GM18861 (cell line): Measurements from ENCODE around the gene SCGB1D2.
"Not testable (repeated sequence)": the region's sequence is repeated elsewhere in the genome, so short reads cannot be mapped to it uniquely, and the experiment has no call there.

Source experiments
- ATAC-seq: cut with Tn5 transposase; IDR thresholded peaks from one replicate; pipeline ENCODE4 v1.9.1; 2021; ENCODE audit not compliant: unreplicated experiment

Gene SCGB1D2, protein sequence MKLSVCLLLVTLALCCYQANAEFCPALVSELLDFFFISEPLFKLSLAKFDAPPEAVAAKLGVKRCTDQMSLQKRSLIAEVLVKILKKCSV

DNA sequence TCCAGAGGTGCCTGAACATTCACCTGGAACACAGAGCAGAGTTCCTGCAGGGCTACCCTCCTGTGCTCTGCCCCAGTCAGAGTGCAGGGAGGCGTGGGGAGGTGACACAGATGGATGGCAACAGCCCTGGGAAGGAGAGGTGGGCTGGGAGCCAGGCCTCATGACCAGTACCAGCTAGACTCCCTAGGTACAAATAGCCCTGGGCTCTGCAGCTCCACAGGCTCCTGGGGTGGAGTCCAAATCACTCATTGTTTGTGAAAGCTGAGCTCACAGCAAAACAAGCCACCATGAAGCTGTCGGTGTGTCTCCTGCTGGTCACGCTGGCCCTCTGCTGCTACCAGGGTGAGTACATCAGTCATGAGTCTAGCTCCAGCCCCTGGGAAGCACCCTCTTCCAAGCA, at the start of gene SCGB1D2:
Gene SCGB1D2 (plus strand): TSS at position 219 of the 400 bp plus-strand sequence. CDS start 69 bp downstream, at position 288.
- ATAC-seq = no peak

DNA sequence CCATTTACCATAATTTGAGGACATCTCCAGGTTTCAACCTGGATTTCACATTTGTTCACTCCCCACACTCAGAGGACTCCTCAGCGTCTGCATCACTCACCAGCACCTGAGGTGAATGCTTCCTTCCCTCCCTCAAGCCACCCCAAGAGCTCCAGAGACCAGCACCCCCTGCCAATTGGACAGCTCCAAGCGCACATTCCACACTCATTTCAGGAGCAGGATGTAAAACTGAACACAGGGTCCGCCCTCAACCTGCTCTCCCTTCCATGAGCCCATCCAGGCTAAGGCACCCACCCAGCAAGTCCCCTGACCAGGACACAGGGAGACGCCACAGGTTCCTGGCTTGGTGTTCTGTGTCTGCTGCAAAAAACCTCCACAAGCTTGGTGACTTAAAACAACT, 48.1 kb upstream of the SCGB1D2 start:
- no peak for ATAC-seq

DNA sequence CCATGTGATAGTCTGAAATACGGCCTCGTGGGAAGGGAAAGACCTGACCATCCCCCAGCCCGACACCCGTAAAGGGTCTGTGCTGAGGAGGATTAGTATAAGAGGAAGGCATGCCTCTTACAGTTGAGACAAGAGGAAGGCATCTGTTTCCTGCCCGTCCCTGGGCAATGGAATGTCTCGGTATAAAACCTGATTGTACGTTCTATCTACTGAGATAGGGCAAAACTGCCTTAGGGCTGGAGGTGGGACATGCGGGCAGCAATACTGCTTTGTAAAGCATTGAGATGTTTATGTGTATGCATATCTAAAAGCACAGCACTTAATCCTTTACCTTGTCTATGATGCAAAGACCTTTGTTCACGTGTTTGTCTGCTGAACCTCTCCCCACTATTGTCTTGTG, 47.0 kb upstream of the SCGB1D2 start:
- not testable (repeated sequence) for ATAC-seq

DNA sequence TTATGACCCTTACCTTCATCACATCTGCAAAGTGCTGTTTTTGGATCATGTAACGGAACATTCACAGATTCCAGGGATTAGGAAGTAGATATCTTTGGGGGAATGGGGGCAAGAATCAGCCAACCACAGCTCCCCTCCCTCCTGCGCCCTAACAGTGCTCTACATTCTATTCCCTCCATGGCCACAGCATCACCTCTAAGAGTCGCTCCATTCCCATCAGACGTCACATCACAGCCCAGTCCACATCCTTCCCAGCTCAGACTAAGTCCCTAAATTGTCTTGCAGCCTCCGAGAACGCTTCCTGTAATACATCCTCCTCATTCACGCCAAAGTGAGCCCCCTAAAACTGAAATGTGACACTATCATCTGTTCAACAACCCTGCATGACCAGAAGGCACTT, 46.1 kb upstream of the SCGB1D2 start:
- no peak for ATAC-seq

DNA sequence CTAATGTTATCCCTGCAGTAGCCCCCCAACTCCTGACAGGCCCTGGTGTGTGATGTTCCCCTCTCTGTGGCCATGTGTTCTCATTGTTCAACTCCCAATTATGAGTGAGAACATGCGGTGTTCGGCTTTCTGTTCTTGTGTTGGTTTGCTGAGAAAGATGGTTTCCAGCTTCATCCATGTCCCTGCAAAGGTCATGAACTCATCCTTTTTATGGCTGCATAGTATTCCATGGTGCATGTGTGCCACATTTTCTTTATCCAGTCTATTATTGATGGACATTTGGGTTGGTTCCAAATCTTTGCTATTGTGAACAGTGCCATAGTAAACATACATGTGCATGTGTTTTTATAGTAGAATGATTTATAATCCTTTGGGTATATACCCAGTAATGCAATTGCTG, 44.6 kb upstream of the SCGB1D2 start:
- ATAC-seq = not testable (repeated sequence)

DNA sequence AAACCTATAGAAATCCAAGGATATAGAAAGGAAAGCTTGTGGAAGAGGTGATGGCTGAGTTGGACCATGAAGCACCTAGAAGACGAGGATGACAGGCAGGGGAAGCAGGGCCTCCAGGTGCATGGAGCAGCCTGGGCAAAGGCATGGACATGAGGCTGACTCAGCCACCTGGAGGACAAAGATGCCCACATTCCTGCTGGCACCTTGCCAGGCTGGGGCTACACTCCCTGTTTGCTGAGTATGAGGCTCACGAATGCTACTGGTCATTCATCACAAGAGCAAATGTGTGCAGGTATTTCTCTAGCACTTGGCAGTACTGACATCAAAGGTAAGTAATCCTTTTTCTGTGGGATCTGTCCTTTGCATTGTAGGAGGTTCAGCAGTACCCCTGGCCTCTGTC, 40.7 kb upstream of the SCGB1D2 start:
- no peak for ATAC-seq

DNA sequence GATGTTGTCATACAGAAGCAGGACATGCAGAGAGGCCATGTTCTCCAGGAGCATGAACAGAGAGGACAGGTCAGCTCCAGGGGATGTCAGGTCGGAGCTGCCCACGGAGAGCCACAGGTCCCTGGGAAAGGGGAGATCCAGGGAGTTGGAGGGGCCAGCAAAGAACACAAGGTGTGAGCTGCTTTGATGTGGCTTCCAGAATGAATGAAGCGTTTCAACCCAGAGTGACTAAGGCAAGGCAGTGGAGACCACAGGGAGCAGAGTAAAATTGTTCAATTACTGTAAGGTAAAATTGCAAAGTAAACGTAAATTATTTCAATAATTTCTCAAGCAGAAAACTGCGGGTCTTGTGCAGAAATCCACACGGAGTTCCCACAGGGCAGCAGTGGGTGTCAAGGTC, 39.1 kb upstream of the SCGB1D2 start:
- no peak for ATAC-seq

DNA sequence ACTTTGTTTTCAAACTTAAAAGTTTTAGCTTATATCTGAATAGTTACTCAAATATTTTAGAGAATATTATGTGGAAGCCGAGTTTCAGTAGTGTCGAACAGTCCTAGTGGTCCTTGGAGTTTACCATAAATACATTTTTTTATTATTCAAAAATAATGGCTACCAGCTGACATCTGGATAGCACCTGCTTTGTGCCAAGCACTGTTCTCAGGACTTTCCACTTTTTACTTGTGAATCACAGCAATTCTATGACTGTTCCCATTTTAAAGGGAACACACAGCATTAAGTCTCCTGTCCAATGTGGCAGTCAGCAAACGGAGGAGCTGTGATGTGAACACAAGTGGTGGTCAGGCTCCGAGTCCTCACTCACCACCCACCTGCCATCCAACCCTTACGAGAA, 37.6 kb upstream of the SCGB1D2 start:
- ATAC-seq = no peak

DNA sequence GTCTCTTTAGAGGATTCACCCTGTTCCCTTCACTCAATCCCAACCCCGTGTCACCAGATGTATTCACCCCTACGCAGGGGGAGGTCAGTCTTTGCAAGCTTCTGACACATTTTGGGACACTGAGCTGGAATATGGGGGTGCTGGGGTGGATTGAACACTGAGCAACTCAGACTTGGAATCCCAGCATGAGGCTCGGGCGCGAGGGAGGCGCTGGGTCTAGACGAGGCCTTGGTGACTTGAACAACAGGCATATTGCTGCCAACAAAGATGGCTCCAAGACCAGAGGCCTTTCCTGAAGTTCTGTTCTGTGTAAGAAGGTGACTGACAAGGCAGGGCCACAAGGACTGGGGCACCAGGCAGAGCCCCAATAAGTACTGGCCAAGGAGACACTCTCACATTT, 36.6 kb upstream of the SCGB1D2 start:
- no peak for ATAC-seq

DNA sequence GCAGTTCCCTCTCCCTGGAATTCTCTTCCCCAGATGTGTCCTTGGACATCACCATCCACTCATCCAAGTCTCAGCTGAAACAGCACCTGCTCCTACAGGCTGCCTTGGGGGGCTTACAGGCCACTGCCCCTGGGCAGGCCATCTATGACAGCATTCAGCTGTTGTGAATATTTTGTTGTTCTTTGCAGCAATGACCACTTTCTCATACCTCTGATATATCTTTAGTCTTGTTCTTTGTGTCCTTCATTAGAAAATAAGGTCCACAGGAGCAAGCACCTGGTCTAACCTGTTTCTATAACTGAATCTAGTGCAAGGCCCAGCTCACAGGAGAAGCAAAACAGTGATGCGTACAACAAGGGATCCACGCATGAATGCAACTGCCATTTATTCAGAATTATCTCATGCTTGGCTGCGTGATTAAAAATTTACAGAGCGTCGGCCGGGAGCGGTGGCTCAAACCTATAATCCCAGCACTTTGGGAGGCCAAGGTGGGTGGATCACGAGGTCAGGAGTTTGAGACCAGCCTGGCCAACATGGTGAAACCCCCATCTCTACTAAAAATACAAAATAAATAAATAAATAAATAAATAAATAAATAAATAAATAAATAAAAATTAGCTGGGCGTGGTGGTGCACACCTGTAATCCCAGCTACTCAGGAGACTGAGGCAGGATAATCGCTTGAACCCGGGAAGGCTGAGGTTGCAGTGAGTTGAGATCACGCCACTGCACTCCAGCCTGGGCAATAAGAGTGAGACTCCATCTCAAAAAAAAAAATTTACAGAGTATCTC, 35.6 kb upstream of the SCGB1D2 start:
- ATAC-seq = not testable (repeated sequence)

DNA sequence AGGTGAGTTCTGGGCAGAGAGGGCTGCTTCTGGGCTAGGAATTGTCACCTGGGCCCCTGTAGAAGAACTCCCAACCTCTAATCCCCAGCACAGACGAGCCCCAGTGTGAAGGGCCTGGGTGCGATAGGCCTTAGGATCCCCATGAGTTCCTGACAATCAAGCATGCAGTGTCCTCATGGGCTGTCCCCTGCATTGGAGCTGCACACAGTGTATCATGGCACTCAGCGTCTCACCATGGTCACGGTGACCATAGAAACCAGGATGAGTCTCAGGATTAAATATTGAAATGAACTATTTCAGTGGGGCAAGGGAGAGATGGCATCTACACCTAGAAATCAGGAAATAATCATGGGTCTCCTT, 33.3 kb upstream of the SCGB1D2 start:
- no peak for ATAC-seq

DNA sequence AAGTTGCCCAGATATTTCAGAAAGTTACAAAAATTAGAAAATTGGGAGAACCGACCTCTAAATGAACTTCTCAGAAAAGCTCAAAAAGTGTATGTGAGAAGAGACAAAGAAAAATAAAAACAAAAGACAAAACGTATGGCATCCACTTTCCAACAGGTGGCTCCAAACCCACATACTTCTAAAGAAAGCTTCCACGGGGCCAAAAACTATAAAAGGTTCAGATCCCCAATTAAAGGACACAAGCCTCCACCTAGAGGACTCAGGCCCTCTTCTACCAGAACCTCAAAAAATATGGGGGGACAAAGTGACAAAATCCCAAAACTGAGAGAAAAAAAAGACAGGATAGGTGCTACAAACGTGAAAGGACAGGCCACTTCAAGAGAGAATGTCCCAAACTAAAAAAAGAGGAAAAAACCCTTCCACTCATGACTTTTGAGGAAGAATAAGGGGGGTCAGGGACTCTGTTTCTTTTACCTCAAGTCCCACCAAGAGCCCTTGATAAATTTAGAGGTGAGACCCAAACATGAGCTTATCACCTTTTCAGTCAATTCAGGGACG, 24.8 kb upstream of the SCGB1D2 start:
- ATAC-seq = no peak

DNA sequence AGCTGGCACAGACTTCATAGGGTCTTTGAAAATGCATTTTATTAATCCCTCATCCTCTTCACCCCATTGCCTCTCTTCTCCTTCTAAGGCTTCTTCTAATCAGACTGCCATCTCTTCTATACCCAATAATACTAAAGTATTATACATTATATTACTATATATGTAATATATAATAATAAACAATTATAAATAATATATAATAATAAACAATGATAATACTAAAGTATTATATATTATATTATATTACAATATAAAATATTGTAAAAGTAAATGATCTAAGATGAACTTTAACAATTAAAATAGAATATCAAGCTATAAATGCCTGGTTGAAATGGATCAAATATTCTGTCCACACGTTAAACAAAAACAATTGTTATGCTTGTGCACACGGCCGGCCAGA, 20.5 kb upstream of the SCGB1D2 start:
- no peak for ATAC-seq

DNA sequence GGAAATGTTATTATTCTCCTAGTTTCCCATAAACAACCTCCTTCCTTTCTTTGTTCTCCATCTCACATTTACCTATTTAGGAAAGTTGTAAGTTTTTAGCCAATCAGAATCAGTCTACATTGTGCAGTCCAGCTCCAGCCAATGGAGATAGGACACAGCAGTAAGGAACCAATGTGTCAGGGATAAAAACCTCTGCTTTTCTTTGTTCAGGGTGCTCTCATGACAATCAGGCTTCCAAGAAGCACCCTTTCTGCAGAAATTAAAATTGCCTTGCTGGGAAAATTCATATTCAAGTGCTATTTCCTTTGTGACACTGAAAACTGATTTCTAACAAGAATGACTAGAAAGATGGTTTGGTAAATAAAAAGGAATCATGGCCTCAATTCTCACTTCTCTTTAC, 18.9 kb upstream of the SCGB1D2 start:
- ATAC-seq = no peak

DNA sequence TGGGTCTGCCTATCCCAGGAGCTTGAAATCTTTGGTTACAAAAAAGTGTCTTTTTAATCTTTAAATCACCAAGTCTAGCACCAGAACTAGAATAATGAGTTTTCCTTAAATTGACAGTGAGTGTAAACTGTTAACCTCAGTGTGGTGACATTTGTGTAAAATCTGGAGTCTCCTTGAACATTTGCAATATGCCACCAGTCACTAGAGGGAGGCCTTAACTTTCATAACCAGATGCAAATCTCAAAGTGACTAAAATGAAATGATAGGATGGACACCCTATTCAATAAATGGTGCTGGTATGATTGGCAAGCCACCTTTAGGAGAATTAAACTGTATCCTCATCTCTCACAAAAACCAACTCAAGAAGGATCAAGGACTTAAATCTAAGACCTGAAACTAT, 8.3 kb upstream of the SCGB1D2 start:
- no peak for ATAC-seq

DNA sequence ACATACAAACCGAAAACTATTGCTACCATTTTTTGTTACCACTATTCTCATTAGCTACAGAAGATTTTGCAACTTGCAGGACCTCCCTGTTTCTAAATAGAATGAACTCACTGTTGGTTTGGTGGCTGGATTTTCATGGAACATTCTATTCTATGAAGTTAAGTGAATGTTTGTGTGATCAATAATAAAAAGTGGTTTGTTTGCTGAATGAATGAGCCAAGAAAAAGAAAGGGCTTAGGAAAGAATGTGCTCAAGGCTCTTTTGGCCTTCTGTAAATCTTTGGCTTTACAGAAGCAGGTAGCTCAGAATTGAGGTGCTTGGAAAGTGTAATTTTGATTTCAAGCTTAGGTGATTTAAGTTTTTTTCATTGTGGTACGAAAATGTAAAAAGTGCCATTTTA, 5.9 kb upstream of the SCGB1D2 start:
- no peak for ATAC-seq

DNA sequence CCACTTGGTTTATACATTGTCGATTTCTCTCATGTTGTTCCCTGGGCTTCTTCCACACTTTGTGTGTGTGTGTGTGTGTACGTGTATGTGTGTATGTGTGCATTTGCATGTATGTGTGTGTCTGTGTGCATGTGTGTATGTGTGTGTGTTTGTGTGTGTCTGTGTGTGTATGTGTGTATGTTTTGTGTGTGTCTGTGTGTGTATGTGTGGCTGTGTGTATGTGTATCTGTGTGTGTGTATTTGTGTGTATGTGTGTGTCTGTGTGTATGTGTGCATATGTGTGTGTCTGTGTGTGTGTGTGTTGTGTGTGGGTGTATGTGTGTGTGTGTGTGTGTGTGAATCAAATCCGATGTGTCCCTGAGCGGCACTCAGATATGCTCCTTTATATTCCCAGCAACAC, 4.5 kb upstream of the SCGB1D2 start:
- no peak for ATAC-seq

DNA sequence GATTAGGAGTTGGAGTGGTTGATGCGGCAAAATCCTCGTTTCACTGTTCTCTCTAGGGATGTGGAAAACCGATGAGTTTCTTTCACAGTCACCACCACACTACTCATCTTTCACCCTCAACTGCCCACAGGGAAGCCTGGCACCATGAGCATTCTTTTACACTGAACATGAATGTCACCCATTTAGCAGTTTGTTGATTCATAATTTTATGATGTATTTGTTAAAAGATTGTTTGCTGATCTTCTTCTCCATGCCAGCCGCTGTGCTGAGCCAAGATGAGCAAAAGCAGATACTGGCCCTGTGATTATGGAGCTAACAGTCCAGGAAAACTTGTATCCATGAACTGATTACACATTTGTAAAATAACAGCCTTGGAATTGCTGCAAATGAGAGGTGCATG, 3.9 kb upstream of the SCGB1D2 start:
- no peak for ATAC-seq

DNA sequence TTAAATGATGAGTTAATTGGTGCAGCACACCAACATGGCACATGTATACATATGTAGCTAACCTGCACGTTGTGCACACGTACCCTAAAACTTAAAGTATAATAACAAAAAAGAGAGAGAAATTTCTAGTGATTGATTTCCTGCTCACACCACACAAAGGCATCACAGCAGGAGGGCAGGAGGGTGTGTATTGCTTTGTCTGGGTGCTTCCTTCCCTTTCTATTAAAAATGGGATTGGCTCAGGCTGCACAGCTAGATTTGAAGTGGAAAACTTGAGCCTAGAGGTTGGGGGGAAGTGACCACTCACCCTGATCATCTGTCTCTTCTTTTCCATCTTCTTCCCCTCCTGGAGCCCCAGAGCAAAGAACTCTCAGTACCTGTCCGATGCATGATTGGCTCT, 944 bp upstream of the SCGB1D2 start:
- no peak for ATAC-seq

DNA sequence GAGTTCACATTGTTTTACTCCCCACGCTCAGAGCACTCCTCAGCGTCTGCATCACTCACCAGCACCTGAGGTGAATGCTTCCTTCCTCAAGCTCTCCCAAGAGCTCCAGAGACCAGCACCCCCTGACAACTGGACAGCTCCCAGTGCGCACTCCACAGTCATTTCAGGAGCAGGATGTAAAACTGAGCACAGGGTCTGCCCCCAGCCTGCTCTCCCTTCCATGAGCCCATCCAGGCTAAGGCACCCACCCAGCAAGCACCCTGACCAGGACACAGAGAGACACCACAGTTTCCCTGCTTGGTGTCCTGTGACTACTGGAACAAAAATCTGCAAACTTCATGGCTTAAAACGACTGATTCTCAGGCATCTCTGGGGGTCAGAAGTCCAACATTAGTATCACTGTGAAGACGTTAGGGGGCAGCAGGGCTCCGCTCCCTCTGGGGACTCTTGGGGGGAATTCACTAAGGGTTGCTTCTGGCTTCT, 3.3 kb downstream of the SCGB1D2 start:
- ATAC-seq = no peak

DNA sequence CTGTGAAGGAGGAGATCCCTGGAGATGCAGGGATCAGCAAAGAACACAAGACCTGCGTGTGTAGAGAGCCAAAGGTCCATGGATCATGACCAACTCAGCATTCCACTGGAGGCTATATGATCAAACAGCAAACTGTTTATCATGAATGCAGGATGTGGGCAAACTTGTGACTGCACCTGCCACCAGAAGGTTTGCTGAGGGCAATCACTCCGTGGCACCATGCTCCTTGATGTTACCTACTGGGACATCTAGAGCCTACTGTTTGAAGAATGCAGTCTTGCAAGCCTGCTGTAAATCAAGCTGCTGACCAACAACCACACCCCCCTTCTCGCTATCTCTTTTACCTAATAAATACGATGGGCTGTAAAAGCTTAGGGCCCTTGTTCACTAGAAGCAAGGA, 9.7 kb downstream of the SCGB1D2 start:
- ATAC-seq = no peak

DNA sequence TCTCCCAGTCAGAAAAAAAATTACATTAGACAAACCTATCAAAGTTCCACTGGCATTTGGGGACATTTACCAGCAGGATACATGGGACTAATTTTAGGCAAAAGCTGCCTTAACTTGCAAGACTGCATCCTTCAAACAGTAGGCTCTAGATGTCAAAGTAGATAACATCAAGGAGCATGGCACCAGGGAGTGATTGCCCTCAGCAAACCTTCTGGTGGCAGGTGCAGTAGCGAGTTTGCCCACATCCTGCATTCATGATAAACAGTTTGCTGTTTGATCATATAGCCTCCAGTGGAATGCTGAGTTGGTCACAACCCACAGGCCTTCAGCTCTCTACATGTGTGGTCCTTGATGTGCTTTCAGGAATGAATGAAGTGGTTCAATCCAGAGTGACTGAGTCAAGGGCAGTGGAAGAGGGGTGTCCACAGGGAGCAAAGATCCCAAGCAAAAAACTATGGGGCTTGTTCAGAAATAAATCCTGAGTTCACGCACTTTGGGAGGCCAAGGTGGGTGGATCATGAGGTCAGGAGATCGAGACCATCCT, 12.0 kb downstream of the SCGB1D2 start:
- no peak for ATAC-seq
